Measurements from ENCODE around the gene ZFP92.

The ZFP92 gene

GRCh38 chrX:153409414-153410101, 1.7 kb upstream of the ZFP92 start:
- DNase-seq, result no peak

- no peak for DNase-seq
Observed at GRCh38 chrX:153410373-153410772, 899 bp upstream of the ZFP92 start.

GRCh38 chrX:153410888-153411254, 401 bp upstream of the ZFP92 start:
- DNase-seq, result no peak

- no peak for DNase-seq
Observed at GRCh38 chrX:153411988-153412574, 809 bp downstream of the ZFP92 start.

- DNase-seq, result peak; percentile 12
Observed at GRCh38 chrX:153412746-153413720, 1.8 kb downstream of the ZFP92 start.

GRCh38 chrX:153413731-153414130, 2.5 kb downstream of the ZFP92 start:
- DNase-seq, result no peak

- no peak for DNase-seq
Observed at GRCh38 chrX:153414856-153415510, 3.7 kb downstream of the ZFP92 start.

- no peak for DNase-seq
Observed at GRCh38 chrX:153416781-153417450, 5.6 kb downstream of the ZFP92 start.

GRCh38 chrX:153417637-153418036, 6.4 kb downstream of the ZFP92 start:
- no peak for DNase-seq

- no peak for DNase-seq
Observed at GRCh38 chrX:153420851-153421599, 9.8 kb downstream of the ZFP92 start.

GRCh38 chrX:153421856-153422255, 10.6 kb downstream of the ZFP92 start:
- no peak for DNase-seq

GRCh38 chrX:153423652-153424051, 12.4 kb downstream of the ZFP92 start:
- no peak for DNase-seq

- no peak for DNase-seq
Observed at GRCh38 chrX:153426204-153426603, 14.9 kb downstream of the ZFP92 start.

GRCh38 chrX:153430796-153431195, 19.5 kb downstream of the ZFP92 start:
- no peak for DNase-seq

GRCh38 chrX:153433161-153433680, 21.9 kb downstream of the ZFP92 start:
- DNase-seq, result no peak

GRCh38 chrX:153433781-153434285, 22.6 kb downstream of the ZFP92 start:
- peak; percentile 9 for DNase-seq

- no peak for DNase-seq
Observed at GRCh38 chrX:153434801-153435200, 23.5 kb downstream of the ZFP92 start.

- no peak for DNase-seq
Observed at GRCh38 chrX:153435845-153436244, 24.6 kb downstream of the ZFP92 start.

- DNase-seq, result peak; percentile 52
Observed at GRCh38 chrX:153438532-153438931, 27.3 kb downstream of the ZFP92 start.

GRCh38 chrX:153439977-153440376, 28.7 kb downstream of the ZFP92 start:
- DNase-seq, result no peak

GRCh38 chrX:153440556-153441135, 29.4 kb downstream of the ZFP92 start:
- DNase-seq, result no peak

Data from DMS53 (cell line).